ENCODE data around the gene DDTL.
"Not testable (repeated sequence)": the region's sequence is repeated elsewhere in the genome, so short reads cannot be mapped to it uniquely, and the experiment has no call there.

DNA sequence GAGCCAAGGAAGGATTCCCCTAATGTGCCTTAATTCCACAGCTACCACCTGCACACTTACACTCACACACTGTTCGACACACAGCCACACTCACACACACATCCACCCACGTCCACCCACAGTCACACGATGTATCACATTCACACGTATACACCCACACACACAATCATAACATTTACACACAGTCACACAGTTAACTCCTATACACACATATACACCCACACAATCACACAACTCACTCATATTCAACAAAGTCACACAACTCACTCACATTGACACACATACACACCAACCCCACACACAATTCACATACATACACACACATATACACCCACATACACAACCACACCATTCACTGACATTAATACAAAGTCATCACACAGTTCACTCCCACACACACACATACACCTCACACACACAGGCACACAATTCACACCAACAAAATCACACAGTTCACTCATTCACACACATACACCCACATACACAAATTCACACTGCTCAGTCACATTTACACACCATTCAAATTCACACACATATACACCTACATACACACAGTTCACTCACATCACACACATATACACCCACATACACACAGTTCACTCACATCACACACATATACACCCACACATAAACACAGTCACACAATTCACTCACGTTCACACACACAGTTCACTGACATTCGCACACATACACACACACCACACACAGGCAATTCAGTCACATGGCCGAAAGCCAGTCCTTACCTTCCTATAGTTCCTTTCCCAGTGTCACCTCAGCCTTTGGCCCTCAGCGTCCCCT is 12.3 kb upstream of the DDTL start:
- not testable (repeated sequence) for TF ChIP-seq POLR2AphosphoS5 (IDR thresholded peaks at IDR 0.05; ENCODE audit: low read depth, low read length); POLR2A (IDR thresholded peaks at IDR 0.05; ENCODE audit: low read depth, low read length); TAF1 (IDR thresholded peaks at IDR 0.05; ENCODE audit: low read depth, low read length); SPI1 (IDR thresholded peaks at IDR 0.05; ENCODE audit: low read depth, low read length); PAX5 (IDR thresholded peaks at IDR 0.05; ENCODE audit: insufficient read depth, low read length, severe bottlenecking)
